Measurements from ENCODE around the gene ZNF521.

The ZNF521 gene

DNA sequence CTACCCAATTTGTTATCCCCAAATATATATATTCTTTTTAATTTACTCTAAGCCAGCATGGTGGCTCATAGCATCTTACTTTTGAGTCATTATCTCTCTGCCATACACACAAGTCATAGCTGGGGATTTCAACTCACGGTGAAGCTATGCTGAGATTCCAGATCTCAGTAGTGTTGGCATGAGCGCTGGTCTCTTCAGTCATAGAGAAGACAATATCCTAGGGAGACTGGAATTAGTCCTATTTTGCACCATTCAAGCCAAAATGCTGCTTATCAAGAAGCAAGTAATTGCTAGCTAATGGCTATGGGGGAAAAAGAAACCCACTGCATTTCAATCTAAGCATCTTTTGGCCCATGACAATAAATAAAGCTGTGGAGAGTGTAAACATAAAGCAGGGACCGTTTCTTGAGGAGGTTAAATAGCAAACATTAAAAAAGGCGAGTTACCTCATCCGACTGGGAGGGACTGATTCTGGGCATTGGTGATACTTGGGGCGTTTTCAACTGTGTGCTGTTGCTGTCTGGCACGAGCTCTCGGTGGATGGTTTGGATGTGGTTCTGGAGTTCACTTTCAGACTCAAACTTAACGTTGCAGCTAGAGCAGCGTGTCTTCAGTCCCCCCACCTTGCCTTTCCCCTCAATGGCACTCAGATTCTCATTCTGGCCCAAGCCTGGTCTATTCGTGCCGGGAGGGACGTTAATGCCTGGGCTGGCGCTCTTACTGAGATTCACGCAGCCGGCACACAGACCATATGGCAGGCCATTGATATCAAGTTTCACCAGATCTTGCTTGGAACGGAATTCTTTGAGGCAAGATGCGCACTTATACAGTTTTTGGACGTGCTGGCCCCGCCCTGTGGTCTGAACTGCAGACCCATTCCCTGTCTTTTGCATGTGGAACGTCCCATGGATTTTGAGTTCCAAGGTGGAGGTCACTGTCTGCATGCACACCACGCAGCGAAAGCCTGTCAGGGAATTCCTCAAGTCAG is 127.8 kb downstream of the ZNF521 start:
- DNase-seq: no peak

DNA sequence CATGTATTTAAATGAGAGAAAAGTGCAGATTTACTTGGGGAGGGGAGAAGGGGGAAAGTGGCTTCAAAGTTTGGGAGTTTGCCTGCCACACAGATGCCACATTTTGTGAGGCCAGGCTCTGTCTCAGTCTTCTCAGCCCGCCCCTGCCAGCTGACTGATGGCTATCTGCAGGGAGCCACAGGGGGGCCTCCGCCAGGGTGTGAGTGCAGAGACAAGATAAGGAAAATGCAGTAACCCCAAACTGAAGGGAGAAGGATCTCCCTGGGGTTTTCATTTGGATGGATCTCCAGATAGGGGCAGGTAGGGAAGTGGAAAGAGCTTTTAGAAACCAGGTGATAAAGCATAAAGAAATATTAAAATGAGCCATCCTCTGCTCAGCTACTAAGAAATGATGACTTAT is 128.8 kb downstream of the ZNF521 start:
- DNase-seq: no peak

DNA sequence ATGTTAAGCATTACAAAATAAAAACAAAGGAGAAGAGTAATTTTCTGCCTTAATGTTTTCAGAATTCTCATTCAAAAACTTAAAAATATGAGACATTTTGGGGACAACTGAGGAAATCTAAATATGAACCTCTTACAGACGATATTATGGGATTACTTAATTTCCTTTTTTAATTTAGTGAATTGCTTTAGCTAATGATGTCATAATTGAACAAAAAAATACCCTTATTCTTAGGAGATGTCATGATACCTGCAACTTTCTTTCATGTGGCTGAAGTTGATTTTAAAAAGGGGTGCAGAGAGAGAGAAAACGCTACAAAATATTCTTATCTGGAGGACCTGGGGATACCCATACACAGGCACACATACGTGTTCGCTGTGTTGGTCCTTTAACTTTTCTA is 129.3 kb downstream of the ZNF521 start:
- no peak for DNase-seq

DNA sequence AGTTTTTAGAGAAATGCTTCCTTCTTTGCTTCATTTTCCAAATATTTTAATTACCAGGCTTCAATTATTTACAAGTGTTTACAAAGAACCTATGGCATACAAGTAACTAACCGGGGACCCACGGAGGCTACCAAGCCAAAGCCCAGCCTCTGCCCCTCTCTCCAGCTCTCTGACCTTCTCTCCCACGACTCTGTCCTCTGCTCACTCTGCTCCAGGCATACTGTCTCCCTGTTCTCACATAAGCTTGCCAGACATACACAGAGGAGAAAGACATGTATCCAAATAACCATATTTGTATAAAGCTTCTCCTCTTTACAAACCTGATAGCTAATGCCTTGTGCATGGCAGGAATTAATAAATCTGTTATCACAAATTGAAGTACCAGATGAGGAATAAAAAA is 141.3 kb downstream of the ZNF521 start:
- no peak for DNase-seq

- no peak for DNase-seq
These were observed 159.9 kb downstream of the ZNF521 start for GRCh38 chr18:25192065-25192464.

- DNase-seq: no peak
These were observed 161.5 kb downstream of the ZNF521 start for GRCh38 chr18:25190472-25190871.

DNA sequence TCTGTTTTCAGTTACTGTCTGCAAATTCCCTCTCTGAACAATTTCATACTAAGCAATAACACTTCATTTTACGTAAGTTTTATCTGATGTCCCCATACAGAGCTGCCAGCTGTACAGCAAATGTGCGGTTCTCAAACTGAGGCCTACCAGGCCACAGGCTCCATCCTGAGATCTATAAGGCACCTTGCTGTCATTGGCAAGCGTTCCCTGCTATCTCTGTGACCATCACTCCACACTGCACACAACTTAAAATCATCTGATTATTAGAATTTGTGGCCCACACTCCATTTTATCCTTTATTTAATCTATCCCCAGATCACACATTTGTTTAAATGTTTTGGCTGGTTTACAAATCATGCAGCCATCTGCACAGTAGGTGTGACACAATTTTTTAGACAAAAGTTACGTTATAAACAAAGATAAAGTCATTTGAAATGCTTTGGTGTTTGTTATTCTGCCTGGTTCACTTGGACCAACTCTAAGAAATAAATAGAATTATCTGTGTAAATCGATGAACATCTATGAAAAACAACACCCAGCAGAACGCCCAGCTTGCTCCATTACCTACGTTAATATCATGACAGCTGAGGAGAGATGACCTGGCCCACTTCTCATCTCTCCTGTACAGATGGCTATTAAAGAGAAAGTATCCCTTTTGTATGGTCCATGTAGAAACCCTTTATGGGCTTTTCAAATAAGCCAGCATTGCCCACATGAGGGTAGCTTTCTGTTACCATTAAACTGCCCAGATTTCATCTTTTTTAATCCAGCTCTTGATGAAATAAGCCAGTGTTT is 162.4 kb downstream of the ZNF521 start:
- no peak for DNase-seq

DNA sequence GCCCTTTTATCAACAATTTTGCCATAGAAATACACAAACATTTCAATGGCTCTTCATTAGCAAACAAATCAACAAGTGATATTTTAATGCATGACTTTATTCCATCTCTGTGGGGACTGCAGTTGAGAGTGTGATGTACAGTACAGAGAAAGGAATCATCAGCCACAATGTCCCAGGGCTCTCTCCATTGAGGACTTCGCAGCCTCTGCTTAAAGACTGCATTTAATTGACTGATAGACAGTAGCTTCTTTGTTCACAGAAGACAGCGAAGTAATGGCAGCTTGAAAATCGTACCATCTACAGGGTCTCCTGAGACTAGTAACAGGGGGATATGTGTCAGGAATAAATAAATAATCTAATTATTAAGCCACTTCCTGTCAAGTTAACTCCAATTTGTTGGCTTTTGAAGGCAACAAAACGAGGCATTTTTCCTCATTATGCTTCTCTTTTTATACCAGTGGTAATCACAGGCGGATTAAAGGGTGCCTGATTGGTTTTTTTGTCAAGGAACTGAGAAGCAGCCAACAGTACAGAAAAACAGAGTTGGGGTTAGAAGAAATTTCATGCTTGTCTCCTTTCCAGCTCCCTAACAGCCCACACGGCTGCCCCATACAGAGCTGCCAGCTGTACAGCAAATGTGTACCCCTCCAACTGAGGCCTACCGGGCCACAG is 164.3 kb downstream of the ZNF521 start:
- no peak for DNase-seq

DNA sequence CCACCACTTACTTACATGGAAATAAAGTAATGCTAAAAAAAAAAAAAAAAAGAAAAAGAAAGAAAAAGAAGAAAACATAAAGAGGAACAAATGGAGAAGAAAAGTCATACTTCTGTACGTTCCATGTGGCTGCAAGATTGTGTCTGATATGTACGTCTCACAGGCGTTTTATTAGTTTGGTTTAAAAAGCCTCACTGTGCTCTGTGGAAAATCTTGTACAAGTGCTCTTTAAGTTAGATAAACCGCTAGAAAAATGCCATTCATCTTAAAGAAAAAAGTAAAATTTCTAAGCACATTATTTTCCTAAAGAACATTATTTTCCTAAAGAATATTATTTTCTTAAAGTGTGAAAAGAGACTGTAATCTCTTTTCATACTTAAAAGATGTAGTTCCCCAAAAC is 165.1 kb downstream of the ZNF521 start:
- DNase-seq: no peak

DNA sequence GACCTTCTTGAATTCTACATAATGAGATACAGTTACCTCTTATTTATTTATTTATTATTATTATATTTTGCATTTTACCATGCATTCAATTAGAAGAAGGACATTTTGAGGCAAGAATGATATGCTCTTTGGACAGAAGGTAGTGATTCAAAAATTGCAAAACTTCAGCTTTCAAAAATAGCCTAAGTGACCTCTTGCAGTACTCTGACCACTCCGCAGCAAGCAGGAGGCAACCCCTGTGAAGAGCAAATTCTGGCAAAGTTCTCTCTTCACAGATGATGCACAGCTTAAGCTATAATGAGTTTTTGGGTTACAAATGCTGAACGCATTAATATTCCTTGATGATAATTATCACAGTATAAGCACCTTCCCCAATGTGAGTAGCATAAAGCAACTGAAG is 170.0 kb downstream of the ZNF521 start:
- DNase-seq: no peak

- DNase-seq: peak in 2 of 3 experiments; percentile 33 to 70
These were observed 170.4 kb downstream of the ZNF521 start for GRCh38 chr18:25181581-25181980.

GRCh38 chr18:25180973-25181548 is 170.9 kb downstream of the ZNF521 start:
- DNase-seq: peak in 2 of 3 experiments; percentile 14 to 40

- DNase-seq: no peak
These were observed 174.3 kb downstream of the ZNF521 start for GRCh38 chr18:25177631-25178030.

DNA sequence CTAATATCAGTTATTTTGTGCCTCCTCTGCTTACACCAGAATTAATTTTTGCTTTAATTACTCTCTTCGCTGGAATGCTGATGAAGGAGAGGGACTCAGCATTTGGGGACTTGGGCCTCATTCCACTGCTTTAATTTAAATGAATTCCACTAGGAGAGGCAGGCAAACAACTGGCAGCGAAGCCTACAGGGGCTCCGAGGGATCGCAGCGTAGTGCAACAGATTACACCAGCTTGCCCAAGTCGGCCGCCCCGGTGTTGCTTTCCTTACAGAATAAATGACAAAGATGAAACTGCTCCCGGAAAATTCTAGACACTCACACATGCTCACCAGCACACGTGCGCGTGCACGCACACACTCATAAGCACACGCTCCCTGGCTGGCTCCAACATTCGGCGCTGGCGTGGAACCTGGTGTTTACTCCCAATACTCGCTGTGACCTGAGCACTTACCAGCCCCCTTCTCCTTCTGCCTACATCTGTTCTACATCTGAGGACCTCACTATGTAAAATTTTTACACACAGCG is 175.4 kb downstream of the ZNF521 start:
- DNase-seq: no peak

DNA sequence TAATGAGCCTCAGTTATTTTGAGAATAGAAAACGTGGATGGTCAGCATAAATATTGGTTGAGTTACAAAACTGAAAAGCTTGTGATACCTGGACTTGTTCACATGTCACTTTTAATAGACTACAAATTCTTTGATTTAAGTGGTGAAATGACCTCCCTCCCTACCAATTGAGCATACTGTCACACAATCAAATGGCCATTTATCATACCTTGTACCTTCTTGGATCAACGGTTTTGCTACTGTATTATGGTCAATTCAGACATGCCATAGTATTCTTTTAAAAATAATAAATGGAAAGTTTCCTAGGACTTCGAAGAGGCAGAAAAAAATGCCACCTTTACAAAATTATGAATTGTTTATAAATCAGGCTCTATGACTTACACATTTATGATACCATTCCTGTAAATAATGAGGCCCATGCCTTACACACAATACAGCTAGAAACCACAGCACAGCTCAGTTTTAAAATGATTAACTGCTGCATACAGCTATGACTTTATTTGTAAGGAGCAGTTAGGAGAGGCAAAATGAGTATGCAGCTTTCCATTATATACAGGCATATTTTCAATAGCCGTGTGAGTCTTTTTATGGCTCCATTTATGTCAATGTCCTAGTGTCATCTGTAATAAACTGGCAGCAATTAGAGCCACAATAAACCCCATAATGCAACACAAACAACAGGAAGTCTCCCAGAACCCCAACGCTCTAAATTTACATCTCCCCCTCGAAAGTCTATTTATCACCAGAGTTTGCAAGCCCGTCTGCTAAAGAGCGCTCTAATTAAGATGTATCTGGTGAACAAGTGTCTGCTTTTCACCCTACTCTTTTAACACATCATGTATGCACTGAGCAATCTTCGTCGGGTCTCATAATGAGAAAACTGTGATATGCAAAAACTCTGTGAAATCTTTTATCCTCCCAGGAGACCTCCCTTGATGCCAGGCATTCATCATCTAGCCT is 176.1 kb downstream of the ZNF521 start:
- peak; percentile 28 to 85 (median 38) for DNase-seq

- DNase-seq: peak in 1 of 3 experiments; percentile 26
These were observed 177.6 kb downstream of the ZNF521 start for GRCh38 chr18:25174324-25174723.

- DNase-seq: no peak
These were observed 180.6 kb downstream of the ZNF521 start for GRCh38 chr18:25171334-25171733.

DNA sequence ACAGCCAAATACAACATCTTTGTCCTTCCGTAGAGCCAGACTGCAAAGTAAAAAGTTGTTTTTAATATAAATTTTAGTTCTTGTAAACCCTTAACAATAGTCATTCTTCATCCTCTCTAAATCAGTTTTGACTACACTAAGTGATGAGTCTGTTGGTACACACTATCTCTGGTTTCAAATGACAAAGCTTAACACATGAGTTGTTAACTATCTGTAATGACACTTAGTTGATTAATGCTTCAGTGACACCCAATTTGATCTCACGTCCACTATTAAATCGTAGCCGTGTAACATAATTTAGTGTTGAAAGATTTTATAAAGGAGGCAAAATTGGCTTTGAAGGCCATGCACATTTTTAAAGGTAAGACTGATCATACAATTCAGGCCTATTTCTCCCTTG is 181.6 kb downstream of the ZNF521 start:
- no peak for DNase-seq

DNA sequence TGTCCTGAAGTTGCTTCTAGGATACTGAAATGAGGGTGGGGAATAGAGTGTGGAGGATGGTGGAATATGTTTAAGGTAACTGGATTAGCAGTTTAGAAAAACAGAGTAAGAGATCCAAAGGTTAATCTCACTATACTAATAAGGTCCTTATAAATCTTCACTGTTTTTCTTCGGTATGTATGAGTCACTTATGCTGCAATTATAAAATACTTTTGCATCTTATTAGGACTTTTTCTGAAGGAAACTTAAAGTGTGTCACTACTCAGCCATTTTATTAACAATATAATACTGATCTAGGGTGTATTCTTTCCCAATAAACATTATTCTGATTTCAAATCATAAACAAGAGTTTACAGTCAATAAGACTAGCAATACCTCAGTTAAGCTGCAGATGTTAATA is 182.3 kb downstream of the ZNF521 start:
- DNase-seq: no peak

DNA sequence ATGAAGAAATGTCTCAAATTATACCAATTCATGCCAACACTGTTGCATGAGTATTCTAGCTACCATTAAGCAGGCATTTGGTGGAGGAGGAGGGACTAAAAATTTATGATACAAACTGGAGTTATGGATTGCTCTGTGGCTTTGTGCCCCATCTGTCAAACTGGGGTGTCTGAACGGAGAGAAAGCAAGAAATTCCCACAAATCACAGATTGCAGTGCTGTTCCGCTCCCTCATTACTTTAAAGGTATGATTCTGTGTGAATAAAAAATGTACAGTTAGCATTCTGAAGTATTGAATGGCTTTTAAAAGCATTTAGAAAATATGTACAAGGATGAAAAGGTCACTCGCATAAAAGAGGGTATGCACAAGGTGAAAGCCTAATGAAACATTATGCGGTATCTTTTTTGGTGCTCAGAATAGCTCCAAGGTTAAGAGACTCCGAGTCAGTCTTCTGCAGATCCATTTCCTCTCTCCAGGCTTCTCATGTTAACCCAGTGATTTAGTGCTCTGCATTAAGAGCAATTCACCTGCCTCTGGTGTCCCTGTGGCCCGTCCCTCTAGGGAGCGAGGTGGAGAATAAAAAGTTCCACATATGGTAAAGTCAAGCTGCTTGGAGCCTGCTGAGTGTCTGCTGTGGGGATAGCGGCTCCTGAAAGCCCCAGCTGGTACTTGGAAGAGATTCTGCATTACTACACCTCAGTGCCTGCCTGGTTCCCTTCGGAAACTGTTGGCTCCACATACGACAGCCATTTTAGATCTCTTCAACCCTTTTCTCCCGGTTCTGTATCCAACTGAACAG is 184.2 kb downstream of the ZNF521 start:
- DNase-seq: peak in 1 of 3 experiments; percentile 90

- no peak for DNase-seq
These were observed 185.9 kb downstream of the ZNF521 start for GRCh38 chr18:25166113-25166512.
